K562 (cell line): Measurements from ENCODE around the gene LILRA5. TPM values are rescaled to one million over a fixed set of nuclear protein-coding genes. Genes with fewer than 3 reads are reported as not detected.

Experiments used
- ATAC-seq: fragments of 200-7000 bp; cut with Tn5 transposase; 3 replicates; pipeline ENCODE4 v1.9.1; 2020; ENCODE audit warnings: moderate library complexity
- BruUV-seq: library from RNA; stranded (reverse); fragments of 400-500 nt; replicated peaks from 2 replicates; lab custom pipeline; 2021; lab: Mats Ljungman, UMichigan
- CTCF ChIA-PET: fragments of 300-600 bp; formaldehyde crosslinking; extraction: SDS; loops from one replicate; lab custom pipeline; 2021; ENCODE audit warnings: low intra/inter-chr PET ratio; lab: Yijun Ruan, JAX
- POLR2A ChIA-PET: fragments of 300-600, 350-650 bp; sonication (Branson Sonifier 250); formaldehyde crosslinking; extraction: SDS; loops from one replicate; lab custom pipeline; 2021; ENCODE audit warnings: antibody characterized with exemption, inconsistent platforms; lab: Yijun Ruan, JAX
- DNase-seq, 4 experiments: peaks; one replicate each; pipeline versions ENCODE4 v3.0.0 to v3.0.0-alpha.2; 2011 to 2018; ENCODE audit warnings: low spot score in 3 of 4, mixed read lengths in 3 of 4; ENCODE audit errors: extremely low read depth in 1 of 4
- FAIRE-seq: peaks from 2 replicates; lab custom pipeline; 2011; peaks lifted over from hg19 to GRCh38; lab: Jason Lieb, UNC
- H2AFZ ChIP-seq: 2 replicates; pipeline ENCODE4 v1.6.0; 2011; ENCODE audit warnings: low read depth, low read length, control low read depth, inconsistent platforms
- H3K27ac ChIP-seq: fragments of 200-600 bp; 3 replicates; pipeline ENCODE4 v1.8.0; 2011; ENCODE audit warnings: low read depth, mild to moderate bottlenecking, control low read depth, inconsistent platforms, low read length, moderate library complexity, mixed read lengths; ENCODE audit errors: extremely low read depth
- H3K27me3 ChIP-seq, 2 experiments: fragments of 300-600 bp in 1 of 2; 2 replicates in 1 of 2; 3 replicates in 1 of 2; pipeline versions ENCODE4 v1.6.0 to v1.8.0; 2011; ENCODE audit warnings: inconsistent platforms in 2 of 2, low read length in 2 of 2, mild to moderate bottlenecking in 1 of 2, mixed read lengths in 1 of 2, moderate library complexity in 1 of 2; ENCODE audit not compliant: control insufficient read depth in 2 of 2, insufficient read depth in 2 of 2
- H3K36me3 ChIP-seq: fragments of 300-600 bp; 3 replicates; pipeline ENCODE4 v1.8.0; 2011; ENCODE audit warnings: mild to moderate bottlenecking, low read length, inconsistent platforms; ENCODE audit not compliant: control insufficient read depth, insufficient read depth
- H3K4me1 ChIP-seq, 2 experiments: fragments of 200-600 bp in 1 of 2; replicated peaks in 1 of 2; 2 replicates in 1 of 2; 3 replicates in 1 of 2; pipeline versions ENCODE4 v1.5.1 to v1.8.0; 2011; ENCODE audit warnings: inconsistent platforms in 2 of 2, low read length in 2 of 2, mild to moderate bottlenecking in 1 of 2, mixed read lengths in 1 of 2, moderate library complexity in 1 of 2; ENCODE audit not compliant: control insufficient read depth in 2 of 2, insufficient read depth in 2 of 2
- H3K4me2 ChIP-seq: 2 replicates; pipeline ENCODE4 v1.6.1; 2011; ENCODE audit warnings: low read length, control low read depth, inconsistent platforms, mixed read lengths; ENCODE audit not compliant: insufficient read depth
- H3K4me3 ChIP-seq: fragments of 200-600 bp; sonication (generic), shearing (Covaris generic); 2 replicates; pipeline ENCODE4 v1.5.1; 2016; ENCODE audit warnings: control low read depth, inconsistent platforms
- H3K79me2 ChIP-seq: fragments of 200-600 bp; 3 replicates; pipeline ENCODE4 v1.8.0; 2011; ENCODE audit warnings: low read length, inconsistent platforms; ENCODE audit not compliant: control insufficient read depth, insufficient read depth
- H3K9ac ChIP-seq, 2 experiments: 2 replicates each; pipeline versions ENCODE4 v1.6.0 to v1.6.1; 2011; ENCODE audit warnings: low read depth in 2 of 2, low read length in 2 of 2, control low read depth in 1 of 2, inconsistent platforms in 1 of 2, mild to moderate bottlenecking in 1 of 2, mixed read lengths in 1 of 2; ENCODE audit not compliant: insufficient read depth in 1 of 2
- H3K9me1 ChIP-seq: one replicate; pipeline ENCODE4 v1.6.0; 2011; ENCODE audit warnings: inconsistent platforms, mild to moderate bottlenecking, low read length, moderate library complexity; ENCODE audit not compliant: control insufficient read depth, insufficient read depth
- H3K9me3 ChIP-seq: replicated peaks from 2 replicates; pipeline ENCODE4 v1.5.1; 2011; ENCODE audit warnings: low read depth, low read length, inconsistent platforms; ENCODE audit not compliant: control insufficient read depth, insufficient read depth
- H4K20me1 ChIP-seq: replicated peaks from 2 replicates; pipeline ENCODE4 v1.6.1; 2011; ENCODE audit warnings: low read length, inconsistent platforms, mixed read lengths; ENCODE audit not compliant: control insufficient read depth, insufficient read depth
- CREM ChIP-seq: IDR thresholded peaks from 2 replicates; pipeline ENCODE4 v1.6.1; 2014; ENCODE audit warnings: antibody characterized with exemption, low read depth
- E2F1 ChIP-seq: sonication (generic); formaldehyde crosslinking; IDR thresholded peaks from 2 replicates; pipeline ENCODE4 v1.8.1; 2023; ENCODE audit warnings: mild to moderate bottlenecking, missing genetic modification reagents, moderate library complexity
- ETS1 ChIP-seq: conservative IDR thresholded peaks from 2 replicates; pipeline ENCODE4 v1.6.1; 2011; ENCODE audit warnings: low read depth, mild to moderate bottlenecking, low read length; ENCODE audit not compliant: control insufficient read depth
- IRF1 ChIP-seq: sonication (generic); formaldehyde crosslinking; IDR thresholded peaks from 2 replicates; pipeline ENCODE4 v1.8.0; 2022; ENCODE audit warnings: missing genetic modification reagents, mild to moderate bottlenecking, borderline replicate concordance
- KLF6 ChIP-seq: fragments of 250-450 bp; sonication (Bioruptor Pico); IDR thresholded peaks from 2 replicates; pipeline ENCODE4 v1.4.0; 2020; ENCODE audit warnings: mild to moderate bottlenecking, moderate library complexity, borderline replicate concordance
- NR4A1 ChIP-seq, 2 experiments: fragments of 250-450 bp in 1 of 2; fragments of 450-650 bp in 1 of 2; sonication (Bioruptor Pico) in 1 of 2; IDR thresholded peaks; 2 replicates each; pipeline versions ENCODE4 v1.4.0 to v1.6.1; 2016 to 2020; ENCODE audit warnings: mild to moderate bottlenecking in 2 of 2, missing compliant biosample characterization in 1 of 2, missing genetic modification characterization in 1 of 2, moderate library complexity in 1 of 2
- RBM22 ChIP-seq: fragments of 200-400 bp; formaldehyde crosslinking; IDR thresholded peaks from 2 replicates; pipeline ENCODE4 v1.6.1; 2018; ENCODE audit warnings: low read length, low read depth; ENCODE audit not compliant: poor library complexity, severe bottlenecking
- RFX5 ChIP-seq: IDR thresholded peaks from 2 replicates; pipeline ENCODE4 v1.6.1; 2011; ENCODE audit warnings: low read depth, mild to moderate bottlenecking, improper control_type of control experiment, low read length
- ZBTB12 ChIP-seq: fragments of 250-450 bp; sonication (Bioruptor Pico); IDR thresholded peaks from 2 replicates; pipeline ENCODE4 v1.4.0; 2020
- ZNF384 ChIP-seq: IDR thresholded peaks from 2 replicates; pipeline ENCODE4 v1.6.1; 2012; ENCODE audit warnings: low read depth, low read length, improper control_type of control experiment
- WGBS: fragments of 100-300 bp; shearing (Covaris generic); methylation state at CpG from one replicate; pipeline ENCODE4 v1.1.6; 2016; ENCODE audit warnings: low coverage, mixed read lengths; ENCODE audit not compliant: insufficient coverage; ENCODE audit errors: missing lambda C conversion rate; 5-methylcytosine and 5-hydroxymethylcytosine counted together
- in situ Hi-C: fragments of 300-500 bp; cut with MboI; formaldehyde crosslinking; loops from 4 replicates; pipeline ENCODE4 v1.15.0; 2018; ENCODE audit warnings: inconsistent platforms, mixed read lengths
- intact Hi-C: fragments of 100-400 bp; cut with micrococcal nuclease; formaldehyde crosslinking; loops from 2 replicates; pipeline ENCODE4 v1.14.2; 2022
- polyA plus RNA-seq, 8 experiments: library from polyadenylated mRNA; depleted of rRNA in 4 of 8; stranded (reverse) in 5 of 8; unstranded in 3 of 8; fragments of >200 nt; fragmentation: Nextera tagmentation in 2 of 8; fragmentation: Illumina TruSeq in 1 of 8; extraction: Ambion mirVana in 2 of 8; extraction: Trizol in 1 of 8; gene quantifications; 2 replicates each; pipeline versions ENCODE4 v1.2.1 to v1.2.3, GENCODE V29; 2011 to 2014; ENCODE audit warnings: inconsistent platforms in 1 of 8, missing spikeins in 1 of 8
- total RNA-seq, 7 experiments: library from RNA; depleted of rRNA in 6 of 7; stranded (reverse); fragments of >200 nt in 6 of 7; fragmentation: Illumina TruSeq in 2 of 7; extraction: Trizol in 2 of 7; gene quantifications; 2 replicates each; pipeline versions ENCODE4 v1.2.1 to v1.2.3, GENCODE V29; 2011 to 2021; ENCODE audit warnings: low replicate concordance in 1 of 7

The LILRA5 gene
- total and polyA plus RNA-seq, 9 of the 15 experiments (the other 6 are each of a cell fraction or from before 2014, with no cell fraction given), result not detected

GRCh38 chr19:54352041-54352440, 39.1 kb upstream of the LILRA5 start (continued):
- no peak for TF ChIP-seq KLF6 (CRISPR knock-in tag)
- TF ChIP-seq IRF1, result no peak
- no peak for TF ChIP-seq ETS1
- TF ChIP-seq RFX5, result no peak
- no peak for TF ChIP-seq ZNF384

GRCh38 chr19:54351474-54351873, 38.5 kb upstream of the LILRA5 start:
- no peaks in the 10 kb centered on the region for H4K20me1 ChIP-seq
- no peak overlapping the region for H3K9ac ChIP-seq
- no peaks in the 10 kb centered on the region for H3K9me1 ChIP-seq
- ChIA-PET POLR2A (no interaction called here), CTCF (no interaction called here)
- intact Hi-C loops (no loop called here), in situ Hi-C loops (no loop called here)
- ATAC-seq, result no peak
- WGBS, result 0% methylated on average over 2 of the region's 2 CpGs
- H3K36me3 ChIP-seq, result no peaks in the 10 kb centered on the region
- no peak overlapping the region for H3K4me3 ChIP-seq
- H3K27ac ChIP-seq, result no peak overlapping the region
- H3K79me2 ChIP-seq, result no peaks in the 10 kb centered on the region
- TF ChIP-seq ZBTB12 (no peak), E2F1 (CRISPR knock-in tag) (no peak), RBM22 (no peak), CREM (no peak), NR4A1 (CRISPR knock-in tag; IDR thresholded peaks at IDR 0.05) (no peak), NR4A1 (tag; IDR thresholded peaks at IDR 0.05) (no peak)
- TF ChIP-seq, all 486 proteins: peak for 0
- DNase-seq, result no peak
- Histone ChIP-seq H3K4me2 (no peak overlapping the region), H3K4me1 (no peaks in the 10 kb centered on the region; a peak in 1 of 5 replicates), H3K27me3 (peaks cover 12 to 41% of the 10 kb centered on the region in 2 experiments; a peak in 4 of 5 replicates), H3K9me3 (no peaks in the 10 kb centered on the region), H2AFZ (no peak overlapping the region)
- no peak for FAIRE-seq
- no TSS peak for BruUV-seq
